MV-4-11 (cell line): ENCODE results near the gene WDR53.
"Not testable (repeated sequence)": the region's sequence is repeated elsewhere in the genome, so short reads cannot be mapped to it uniquely, and the experiment has no call there.

Source experiments
- DNase-seq: peaks from one replicate; lab custom pipeline; 2025; lab: John Stamatoyannopoulos, UW

WDR53 gene

DNA sequence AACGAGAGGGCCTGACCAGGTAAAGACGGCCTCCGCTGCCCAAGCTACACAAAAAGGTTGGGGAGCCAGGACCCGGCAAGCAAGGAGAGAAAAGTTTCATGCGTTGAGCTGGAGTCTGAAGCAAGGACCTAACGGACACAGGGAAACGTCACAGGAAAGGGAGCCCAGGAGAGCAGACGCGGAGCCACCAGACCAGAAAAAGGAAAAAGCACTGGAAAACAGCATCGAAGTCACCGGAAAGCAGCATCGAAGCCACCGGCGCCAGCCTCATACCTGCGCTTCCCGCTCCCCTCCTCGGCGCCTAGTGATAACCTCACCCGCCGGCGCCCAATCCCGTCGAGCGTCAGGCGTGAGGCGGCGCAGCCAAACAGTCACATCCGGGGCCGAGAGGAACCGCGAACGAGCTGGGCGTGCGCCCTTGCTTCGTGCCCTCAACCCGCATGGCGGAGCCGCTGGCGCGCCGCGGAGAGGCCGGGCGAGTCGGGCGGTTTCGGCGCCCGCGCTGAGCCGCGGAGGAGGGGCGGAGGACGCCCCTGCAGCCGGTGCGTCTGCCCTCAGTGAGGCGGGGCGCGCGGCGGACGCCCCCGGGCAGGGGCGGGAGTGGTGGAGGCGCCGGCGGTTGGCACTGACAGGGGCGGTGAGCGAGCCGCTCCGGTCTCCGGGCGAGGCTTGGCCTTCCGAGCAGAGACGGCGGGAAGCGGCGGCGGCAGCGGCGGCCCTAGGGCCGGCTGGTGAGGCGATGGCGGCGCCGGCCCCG is at the start of gene WDR53, which contains the start of gene FBXO45:
Gene WDR53 (minus strand): TSS at position 309 of the 757 bp plus-strand sequence. CDS start 7,079 bp downstream, outside the sequence.
Gene FBXO45 (plus strand): TSS at position 415 of the 757 bp plus-strand sequence. CDS start 325 bp downstream, at position 740.
- peak; percentile 87 for DNase-seq

GRCh38 chr3:196617256-196617655 is 48.9 kb upstream of the WDR53 start:
- peak; percentile 83 for DNase-seq

GRCh38 chr3:196615234-196615633 is 46.9 kb upstream of the WDR53 start:
- DNase-seq = not testable (repeated sequence)

DNA sequence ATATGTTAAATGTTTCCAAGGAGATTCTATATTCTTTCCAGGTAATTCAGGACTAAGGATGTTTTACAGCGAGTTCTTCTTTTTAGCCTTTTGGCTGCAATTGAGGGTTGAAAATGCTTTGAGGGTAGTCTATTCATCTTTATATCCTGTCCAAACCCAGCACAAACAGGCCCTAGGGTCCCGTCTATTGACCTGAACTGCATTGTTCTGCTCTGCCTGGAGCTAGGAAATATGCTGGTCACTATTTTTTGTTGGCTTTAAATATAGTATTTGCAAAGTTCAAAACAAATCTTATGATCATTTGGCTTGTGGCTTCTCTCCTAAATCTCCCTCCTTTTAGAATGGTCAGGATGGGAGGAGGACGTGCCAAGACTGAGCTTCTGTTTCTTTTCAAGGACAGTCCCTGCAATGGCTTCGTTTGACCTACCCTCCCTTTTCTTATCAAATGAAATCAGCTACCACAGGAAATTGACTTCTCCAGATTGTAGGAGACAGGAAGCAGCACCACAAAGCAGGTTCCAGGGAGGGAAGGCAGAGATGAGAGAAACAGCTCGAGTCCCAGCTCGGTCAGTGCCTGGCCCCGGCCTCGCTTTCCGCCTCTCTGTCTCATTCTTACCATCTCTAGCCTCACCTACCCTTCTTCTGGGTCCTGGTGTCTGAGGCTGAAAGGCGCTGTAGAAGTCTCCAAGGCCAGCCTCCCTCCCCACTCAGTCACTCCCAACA is 43.6 kb upstream of the WDR53 start:
- DNase-seq = no peak

- DNase-seq = no peak
These were observed 41.6 kb upstream of the WDR53 start for GRCh38 chr3:196609805-196610515.

DNA sequence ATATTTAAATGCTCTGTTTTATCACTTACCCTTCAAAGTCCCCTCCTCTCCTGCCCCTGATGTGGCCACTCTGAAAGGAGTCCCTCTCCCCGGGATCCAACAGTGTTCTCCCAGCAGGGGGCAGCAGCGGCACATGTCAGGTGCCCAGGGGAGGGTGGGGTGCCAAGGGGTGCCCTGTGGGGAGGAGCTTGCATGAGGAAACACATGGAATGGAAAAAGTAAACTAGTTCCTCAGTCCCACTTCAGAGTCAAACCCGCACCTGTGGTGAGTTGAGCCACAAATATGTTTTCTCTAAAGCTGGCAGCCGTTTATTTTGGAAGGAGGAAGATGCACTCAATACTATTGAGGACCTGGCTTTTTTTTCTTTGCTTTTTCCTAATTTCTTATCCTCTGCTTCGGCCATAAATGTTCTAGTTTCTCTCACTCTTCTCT is 41.0 kb upstream of the WDR53 start:
- DNase-seq = peak; percentile 97

DNA sequence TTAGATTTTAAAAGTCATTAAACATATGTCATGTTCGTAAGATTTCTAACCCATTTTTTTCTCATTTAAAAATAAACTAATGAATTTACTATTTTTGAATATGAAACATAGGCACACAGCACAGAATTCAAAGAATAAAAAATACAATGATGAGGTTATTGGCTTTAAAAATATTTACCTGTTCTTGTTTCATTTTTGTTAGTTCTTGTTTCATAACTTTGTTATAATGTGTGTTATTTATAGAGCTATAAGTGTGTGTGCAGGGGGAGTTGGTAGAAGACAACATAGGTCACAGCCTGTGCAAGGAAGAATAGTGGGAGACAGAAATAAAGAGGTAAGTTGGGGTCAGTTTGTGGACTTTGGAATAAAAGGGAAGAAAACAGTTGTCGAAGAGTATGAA is 40.3 kb upstream of the WDR53 start:
- no peak for DNase-seq

GRCh38 chr3:196604548-196604947 is 36.2 kb upstream of the WDR53 start:
- no peak for DNase-seq

- DNase-seq = no peak
These were observed 35.3 kb upstream of the WDR53 start for GRCh38 chr3:196603683-196604082.

GRCh38 chr3:196602673-196603072 is 34.3 kb upstream of the WDR53 start:
- no peak for DNase-seq

- DNase-seq = no peak
These were observed 32.0 kb upstream of the WDR53 start for GRCh38 chr3:196600359-196600758.

- DNase-seq = no peak
These were observed 31.4 kb upstream of the WDR53 start for GRCh38 chr3:196599734-196600128.

GRCh38 chr3:196597971-196598733 is 29.8 kb upstream of the WDR53 start:
- DNase-seq = peak; percentile 46

GRCh38 chr3:196596355-196596754 is 28.0 kb upstream of the WDR53 start:
- DNase-seq = no peak

- DNase-seq = no peak
These were observed 21.9 kb upstream of the WDR53 start for GRCh38 chr3:196590279-196590678.

DNA sequence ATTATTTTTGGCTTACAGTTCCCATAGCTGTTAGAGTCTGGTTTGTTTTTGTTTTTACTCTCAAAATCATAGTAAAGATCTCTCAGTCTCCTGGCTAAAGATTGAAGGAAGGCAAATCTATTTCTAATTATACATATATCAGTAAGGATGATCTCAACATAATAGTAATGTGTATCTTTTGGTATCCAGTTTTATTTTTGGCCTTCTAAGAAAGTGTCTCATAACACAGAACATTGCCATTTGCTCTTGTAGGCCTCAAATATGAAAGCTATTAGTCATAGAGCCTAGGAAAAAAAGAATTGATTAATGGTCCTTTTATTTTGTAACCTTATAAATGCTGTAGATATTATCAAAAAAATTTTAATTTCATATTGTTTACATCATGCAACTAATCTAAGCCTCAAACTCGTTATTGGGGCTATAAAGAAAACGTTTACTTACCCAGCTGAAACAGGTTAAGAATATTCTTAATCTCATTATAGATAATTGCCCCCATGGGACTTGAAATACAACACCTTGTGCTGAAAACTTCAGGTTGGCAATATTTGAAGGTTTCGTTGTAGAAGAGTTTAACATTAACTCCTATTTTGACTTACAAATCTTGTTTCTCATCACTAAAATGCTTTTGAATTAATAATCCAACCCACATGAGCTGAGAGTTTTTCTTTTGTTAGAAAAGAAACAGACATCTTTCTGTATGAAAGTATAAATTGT is 16.8 kb upstream of the WDR53 start:
- no peak for DNase-seq

GRCh38 chr3:196572389-196572788 is 4.0 kb upstream of the WDR53 start:
- no peak for DNase-seq

GRCh38 chr3:196570332-196570731 is 2.0 kb upstream of the WDR53 start:
- DNase-seq = not testable (repeated sequence)

- DNase-seq = no peak
These were observed 706 bp upstream of the WDR53 start for GRCh38 chr3:196569003-196569516.

DNA sequence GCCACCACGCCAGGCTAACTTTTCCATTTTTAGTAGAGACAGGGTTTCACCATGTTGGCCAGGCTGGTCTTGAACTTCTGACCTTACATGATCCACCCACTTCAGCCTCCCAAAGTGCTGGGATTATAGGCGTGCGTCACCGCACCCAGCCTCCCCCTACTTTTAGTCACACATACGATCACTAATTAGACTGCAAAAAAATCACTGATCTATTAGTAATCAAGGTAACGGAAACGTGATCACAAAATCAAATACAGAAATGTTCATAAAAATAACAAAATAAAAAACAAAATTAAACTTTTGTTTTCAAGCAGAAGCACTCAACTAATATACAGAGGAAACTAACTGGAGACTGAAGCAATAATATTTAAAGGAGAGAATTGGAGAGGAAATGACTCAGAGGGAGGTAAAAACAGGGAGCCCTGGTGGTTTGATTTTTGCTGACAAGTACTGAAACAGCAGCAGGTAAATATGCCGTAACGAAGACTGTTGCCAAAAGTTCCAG is 4.6 kb downstream of the WDR53 start:
- no peak for DNase-seq

- DNase-seq = no peak
These were observed 8.5 kb downstream of the WDR53 start for GRCh38 chr3:196559826-196560225.
